HepG2 (cell line): ENCODE results near the gene CHTF8. TPM values are rescaled to one million over a fixed set of nuclear protein-coding genes. Genes with fewer than 3 reads are reported as not detected.

Source experiments
- EEA1 ChIP-seq: sonication (generic); formaldehyde crosslinking; IDR thresholded peaks from 2 replicates; pipeline ENCODE4 v1.5.1; 2020; ENCODE audit warnings: mild to moderate bottlenecking, missing genetic modification reagents, borderline replicate concordance
- GABPB1 ChIP-seq: IDR thresholded peaks from 2 replicates; pipeline ENCODE4 v1.6.1; 2016; ENCODE audit warnings: mild to moderate bottlenecking, missing genetic modification reagents, moderate library complexity, missing compliant biosample characterization
- MBNL3 ChIP-seq: fragments of 250-450 bp; sonication (Bioruptor Pico); conservative IDR thresholded peaks from 2 replicates; pipeline ENCODE4 v1.8.0; 2022; ENCODE audit warnings: mild to moderate bottlenecking, inconsistent platforms
- MYNN ChIP-seq: sonication (generic); formaldehyde crosslinking; IDR thresholded peaks from 2 replicates; pipeline ENCODE4 v1.4.0; 2020; ENCODE audit warnings: mild to moderate bottlenecking, low read depth, missing genetic modification reagents
- PRPF4 ChIP-seq: fragments of 200-400 bp; formaldehyde crosslinking; IDR thresholded peaks from 2 replicates; pipeline ENCODE4 v1.6.1; 2016; ENCODE audit warnings: low read length, low read depth; ENCODE audit not compliant: poor library complexity, severe bottlenecking
- TBX2 ChIP-seq: sonication (generic); formaldehyde crosslinking; IDR thresholded peaks from 2 replicates; pipeline ENCODE4 v1.5.0; 2020; ENCODE audit warnings: missing genetic modification reagents, mild to moderate bottlenecking, borderline replicate concordance
- TEAD2 ChIP-seq: sonication (generic); formaldehyde crosslinking; IDR thresholded peaks from 2 replicates; pipeline ENCODE4 v1.9.0; 2021; ENCODE audit warnings: missing genetic modification reagents
- XRCC5 ChIP-seq: fragments of 200-400 bp; formaldehyde crosslinking; optimal IDR thresholded peaks from 2 replicates; pipeline ENCODE3; 2017; ENCODE audit warnings: mild to moderate bottlenecking, low read length
- ZNF33B ChIP-seq: sonication (generic); formaldehyde crosslinking; IDR thresholded peaks from 2 replicates; pipeline ENCODE4 v1.5.1; 2020; ENCODE audit warnings: mild to moderate bottlenecking, missing genetic modification reagents
- ZNF501 ChIP-seq: sonication (generic); formaldehyde crosslinking; IDR thresholded peaks from 2 replicates; pipeline ENCODE4 v1.5.1; 2020; ENCODE audit warnings: mild to moderate bottlenecking, moderate library complexity, missing genetic modification reagents
- ZNF749 ChIP-seq: sonication (generic); formaldehyde crosslinking; IDR thresholded peaks from 2 replicates; pipeline ENCODE4 v1.8.0; 2022; ENCODE audit warnings: mild to moderate bottlenecking, missing genetic modification reagents, moderate library complexity, borderline replicate concordance
- ZSCAN30 ChIP-seq: sonication (generic); formaldehyde crosslinking; IDR thresholded peaks from 2 replicates; pipeline ENCODE4 v1.5.0; 2020; ENCODE audit warnings: mild to moderate bottlenecking, missing genetic modification reagents
- polyA plus RNA-seq, 8 experiments: library from polyadenylated mRNA; depleted of rRNA in 3 of 8; stranded (reverse) in 7 of 8; unstranded in 1 of 8; fragments of >200 nt; fragmentation: Illumina TruSeq in 4 of 8; extraction: Trizol in 4 of 8; gene quantifications; 2 replicates each; pipeline versions ENCODE4 v1.2.1 to v1.2.3, GENCODE V29; 2011 to 2016; ENCODE audit warnings: low read depth in 4 of 8, missing spikeins in 1 of 8, mixed read lengths in 1 of 8; ENCODE audit not compliant: insufficient read depth in 1 of 8
- total RNA-seq, 5 experiments: library from RNA; depleted of rRNA; stranded (reverse); fragments of >200 nt; fragmentation: Illumina TruSeq; extraction: Trizol; gene quantifications; 2 replicates each; pipeline ENCODE4 v1.2.3, GENCODE V29; 2016; ENCODE audit warnings: low read depth in 1 of 5
- TF ChIP-seq, protein P1 (sequence below): sonication (generic); formaldehyde crosslinking; IDR thresholded peaks from 2 replicates; pipeline ENCODE4 v1.4.0; 2020; ENCODE audit warnings: missing genetic modification reagents, mild to moderate bottlenecking, borderline replicate concordance
- TF ChIP-seq, protein P2 (sequence below): fragments of 450-650 bp; IDR thresholded peaks from 2 replicates; pipeline ENCODE4 v1.6.1; 2017; ENCODE audit warnings: mild to moderate bottlenecking
- TF ChIP-seq, protein P3 (sequence below): IDR thresholded peaks from 2 replicates; pipeline ENCODE4 v1.6.1; 2016
- TF ChIP-seq, protein P4 (sequence below): sonication (generic); formaldehyde crosslinking; IDR thresholded peaks from 2 replicates; pipeline ENCODE4 v1.4.0; 2020; ENCODE audit warnings: missing genetic modification reagents; ENCODE audit errors: not compliant biosample characterization
- TF ChIP-seq, protein P5 (sequence below): sonication (generic); formaldehyde crosslinking; conservative IDR thresholded peaks from 2 replicates; pipeline ENCODE4 v1.8.1; 2023; ENCODE audit warnings: missing genetic modification reagents

Gene CHTF8
- total and polyA plus RNA-seq, 2 of the 13 experiments (the other 11 are each of a cell fraction or from before 2014, with no cell fraction given): 37.2 to 67.5 TPM

DNA sequence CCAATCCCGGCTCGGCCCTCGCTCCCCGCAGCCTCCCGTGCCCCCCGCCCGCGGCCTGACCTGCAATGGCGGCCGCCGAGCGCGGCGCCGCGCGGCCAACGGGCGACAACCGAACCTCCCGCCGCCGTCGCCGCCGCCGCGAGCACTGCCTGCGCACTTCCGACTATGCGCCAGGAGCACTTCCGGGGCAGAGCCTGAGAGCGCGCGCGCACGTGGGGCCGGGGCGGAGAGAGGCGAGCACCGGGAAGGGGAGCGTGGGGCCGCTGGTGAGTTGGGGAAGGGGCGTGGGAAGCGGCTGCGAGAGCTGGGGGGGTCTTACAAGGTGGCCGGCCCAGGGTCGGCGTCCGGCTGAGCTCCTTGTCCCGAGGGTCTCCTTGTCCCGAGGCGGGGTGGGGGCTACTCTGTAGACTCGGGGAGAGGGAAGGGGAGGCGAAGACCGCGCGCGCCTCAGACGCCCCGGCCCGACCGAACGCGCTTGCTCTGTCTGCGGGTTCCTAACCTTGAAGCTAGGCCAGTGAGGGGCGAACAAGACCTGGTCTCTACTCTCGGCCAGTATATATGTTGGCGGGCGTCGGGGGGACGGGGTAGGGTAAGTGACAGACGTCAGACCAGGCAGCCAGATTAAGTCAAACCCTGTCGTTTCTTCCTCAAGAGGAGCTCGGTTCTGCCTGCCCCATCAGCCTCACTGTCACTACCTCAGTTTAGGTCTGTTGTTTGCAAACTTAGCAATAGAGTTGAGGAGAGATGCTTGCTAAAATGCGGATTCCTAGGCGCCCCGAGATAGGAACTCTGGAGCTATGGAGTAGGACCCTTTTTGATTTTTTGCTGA lies at the start of gene CHTF8, which contains the start of gene UTP4 (continued):
- TF ChIP-seq, protein P1, sequence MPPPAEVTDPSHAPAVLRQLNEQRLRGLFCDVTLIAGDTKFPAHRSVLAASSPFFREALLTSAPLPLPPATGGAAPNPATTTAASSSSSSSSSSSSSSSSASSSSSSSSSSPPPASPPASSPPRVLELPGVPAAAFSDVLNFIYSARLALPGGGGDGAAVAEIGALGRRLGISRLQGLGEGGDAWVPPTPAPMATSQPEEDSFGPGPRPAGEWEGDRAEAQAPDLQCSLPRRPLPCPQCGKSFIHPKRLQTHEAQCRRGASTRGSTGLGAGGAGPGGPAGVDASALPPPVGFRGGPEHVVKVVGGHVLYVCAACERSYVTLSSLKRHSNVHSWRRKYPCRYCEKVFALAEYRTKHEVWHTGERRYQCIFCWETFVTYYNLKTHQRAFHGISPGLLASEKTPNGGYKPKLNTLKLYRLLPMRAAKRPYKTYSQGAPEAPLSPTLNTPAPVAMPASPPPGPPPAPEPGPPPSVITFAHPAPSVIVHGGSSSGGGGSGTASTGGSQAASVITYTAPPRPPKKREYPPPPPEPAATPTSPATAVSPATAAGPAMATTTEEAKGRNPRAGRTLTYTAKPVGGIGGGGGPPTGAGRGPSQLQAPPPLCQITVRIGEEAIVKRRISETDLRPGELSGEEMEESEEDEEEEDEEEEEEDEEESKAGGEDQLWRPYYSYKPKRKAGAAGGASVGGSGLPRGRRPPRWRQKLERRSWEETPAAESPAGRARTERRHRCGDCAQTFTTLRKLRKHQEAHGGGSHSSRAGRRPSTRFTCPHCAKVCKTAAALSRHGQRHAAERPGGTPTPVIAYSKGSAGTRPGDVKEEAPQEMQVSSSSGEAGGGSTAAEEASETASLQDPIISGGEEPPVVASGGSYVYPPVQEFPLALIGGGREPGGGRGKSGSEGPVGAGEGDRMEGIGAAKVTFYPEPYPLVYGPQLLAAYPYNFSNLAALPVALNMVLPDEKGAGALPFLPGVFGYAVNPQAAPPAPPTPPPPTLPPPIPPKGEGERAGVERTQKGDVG (CRISPR knock-in tag): no peak
- TF ChIP-seq PRPF4: no peak
- TF ChIP-seq ZNF501 (CRISPR knock-in tag): no peak; the same call in none of the 2 replicates
- TF ChIP-seq EEA1 (CRISPR knock-in tag): no peak
- TF ChIP-seq, protein P2, sequence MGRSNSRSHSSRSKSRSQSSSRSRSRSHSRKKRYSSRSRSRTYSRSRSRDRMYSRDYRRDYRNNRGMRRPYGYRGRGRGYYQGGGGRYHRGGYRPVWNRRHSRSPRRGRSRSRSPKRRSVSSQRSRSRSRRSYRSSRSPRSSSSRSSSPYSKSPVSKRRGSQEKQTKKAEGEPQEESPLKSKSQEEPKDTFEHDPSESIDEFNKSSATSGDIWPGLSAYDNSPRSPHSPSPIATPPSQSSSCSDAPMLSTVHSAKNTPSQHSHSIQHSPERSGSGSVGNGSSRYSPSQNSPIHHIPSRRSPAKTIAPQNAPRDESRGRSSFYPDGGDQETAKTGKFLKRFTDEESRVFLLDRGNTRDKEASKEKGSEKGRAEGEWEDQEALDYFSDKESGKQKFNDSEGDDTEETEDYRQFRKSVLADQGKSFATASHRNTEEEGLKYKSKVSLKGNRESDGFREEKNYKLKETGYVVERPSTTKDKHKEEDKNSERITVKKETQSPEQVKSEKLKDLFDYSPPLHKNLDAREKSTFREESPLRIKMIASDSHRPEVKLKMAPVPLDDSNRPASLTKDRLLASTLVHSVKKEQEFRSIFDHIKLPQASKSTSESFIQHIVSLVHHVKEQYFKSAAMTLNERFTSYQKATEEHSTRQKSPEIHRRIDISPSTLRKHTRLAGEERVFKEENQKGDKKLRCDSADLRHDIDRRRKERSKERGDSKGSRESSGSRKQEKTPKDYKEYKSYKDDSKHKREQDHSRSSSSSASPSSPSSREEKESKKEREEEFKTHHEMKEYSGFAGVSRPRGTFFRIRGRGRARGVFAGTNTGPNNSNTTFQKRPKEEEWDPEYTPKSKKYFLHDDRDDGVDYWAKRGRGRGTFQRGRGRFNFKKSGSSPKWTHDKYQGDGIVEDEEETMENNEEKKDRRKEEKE: no peak
- TF ChIP-seq ZNF33B: no peak; the same call in 1 of the 2 replicates
- TF ChIP-seq ZNF749 (CRISPR knock-in tag): peak; percentile 84; the same call in 1 of the 2 replicates
- no peak for TF ChIP-seq XRCC5
- no peak for TF ChIP-seq MYNN (CRISPR knock-in tag)
- TF ChIP-seq, protein P3, sequence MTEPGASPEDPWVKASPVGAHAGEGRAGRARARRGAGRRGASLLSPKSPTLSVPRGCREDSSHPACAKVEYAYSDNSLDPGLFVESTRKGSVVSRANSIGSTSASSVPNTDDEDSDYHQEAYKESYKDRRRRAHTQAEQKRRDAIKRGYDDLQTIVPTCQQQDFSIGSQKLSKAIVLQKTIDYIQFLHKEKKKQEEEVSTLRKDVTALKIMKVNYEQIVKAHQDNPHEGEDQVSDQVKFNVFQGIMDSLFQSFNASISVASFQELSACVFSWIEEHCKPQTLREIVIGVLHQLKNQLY (CRISPR knock-in tag): no peak
- no peak for TF ChIP-seq ZSCAN30 (CRISPR knock-in tag)
- TF ChIP-seq MBNL3 (CRISPR knock-in tag): no peak
- peak; percentile 53 for TF ChIP-seq TBX2 (CRISPR knock-in tag)
- TF ChIP-seq, protein P4, sequence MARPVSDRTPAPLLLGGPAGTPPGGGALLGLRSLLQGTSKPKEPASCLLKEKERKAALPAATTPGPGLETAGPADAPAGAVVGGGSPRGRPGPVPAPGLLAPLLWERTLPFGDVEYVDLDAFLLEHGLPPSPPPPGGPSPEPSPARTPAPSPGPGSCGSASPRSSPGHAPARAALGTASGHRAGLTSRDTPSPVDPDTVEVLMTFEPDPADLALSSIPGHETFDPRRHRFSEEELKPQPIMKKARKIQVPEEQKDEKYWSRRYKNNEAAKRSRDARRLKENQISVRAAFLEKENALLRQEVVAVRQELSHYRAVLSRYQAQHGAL (CRISPR knock-in tag): peak; percentile 17
- TF ChIP-seq TEAD2 (CRISPR knock-in tag): no peak; the same call in 1 of the 2 replicates
- TF ChIP-seq, protein P5, sequence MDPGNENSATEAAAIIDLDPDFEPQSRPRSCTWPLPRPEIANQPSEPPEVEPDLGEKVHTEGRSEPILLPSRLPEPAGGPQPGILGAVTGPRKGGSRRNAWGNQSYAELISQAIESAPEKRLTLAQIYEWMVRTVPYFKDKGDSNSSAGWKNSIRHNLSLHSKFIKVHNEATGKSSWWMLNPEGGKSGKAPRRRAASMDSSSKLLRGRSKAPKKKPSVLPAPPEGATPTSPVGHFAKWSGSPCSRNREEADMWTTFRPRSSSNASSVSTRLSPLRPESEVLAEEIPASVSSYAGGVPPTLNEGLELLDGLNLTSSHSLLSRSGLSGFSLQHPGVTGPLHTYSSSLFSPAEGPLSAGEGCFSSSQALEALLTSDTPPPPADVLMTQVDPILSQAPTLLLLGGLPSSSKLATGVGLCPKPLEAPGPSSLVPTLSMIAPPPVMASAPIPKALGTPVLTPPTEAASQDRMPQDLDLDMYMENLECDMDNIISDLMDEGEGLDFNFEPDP (CRISPR knock-in tag): 0 out of 2 replicates have a peak, but pooled peaks have one; percentile 67
- peak; percentile 93 for TF ChIP-seq GABPB1 (CRISPR knock-in tag)
